ENCODE measurements around the gene DCAF11. TPM values are rescaled to one million over a fixed set of nuclear protein-coding genes. Genes with fewer than 3 reads are reported as not detected.

Gene DCAF11
- total and polyA plus RNA-seq, 2 of the 8 experiments (the other 6 are each of a cell fraction or from before 2014, with no cell fraction given) = 60.4 to 63.6 TPM

- TF ChIP-seq CHD7 (IDR thresholded peaks at IDR 0.05; ENCODE audit: insufficient replicate concordance, low read length) (no peak), SIRT6 (IDR thresholded peaks at IDR 0.05; ENCODE audit: low read length) (no peak), EP300 (IDR thresholded peaks at IDR 0.05; ENCODE audit: borderline replicate concordance in 1 of 2, low read depth in 2 of 2, low read length in 2 of 2) (no peak), CBX5 (IDR thresholded peaks at IDR 0.05; ENCODE audit: low read depth, low read length) (no peak), KDM4A (IDR thresholded peaks at IDR 0.05; ENCODE audit: low read depth, low read length, severe bottlenecking) (no peak), CTCF (IDR thresholded peaks at IDR 0.05; ENCODE audit: control extremely low read depth in 1 of 3, insufficient read depth in 1 of 3, low read depth in 1 of 3, low read length in 3 of 3) (no peak), EZH2 (IDR thresholded peaks at IDR 0.05; ENCODE audit: low read depth, low read length, severe bottlenecking) (no peak), CREB1 (IDR thresholded peaks at IDR 0.05) (no peak)
These were observed 32.0 kb upstream of the DCAF11 start (continued) for GRCh38 chr14:24082411-24083080.

All from H1 (cell line).